ENCODE results near the gene DPM2.
A peak's percentile ranks its signal among the peaks of the same experiment; 100 is the strongest.

Gene DPM2

GRCh38 chr9:127934248-127934647 lies 3.4 kb downstream of the DPM2 start:
- no peak for DNase-seq

- DNase-seq = no peak
Measured at GRCh38 chr9:127931092-127931881, 6.4 kb downstream of the DPM2 start.

- DNase-seq = no peak
Measured at GRCh38 chr9:127930231-127931091, 7.2 kb downstream of the DPM2 start, which contains the start of gene PIP5KL1. Gene PIP5KL1 (minus strand): TSS chr9:127930777. CDS start chr9:127930752, 25 bp downstream.

GRCh38 chr9:127929625-127929979 lies 8.1 kb downstream of the DPM2 start:
- no peak for DNase-seq

- DNase-seq = no peak
Measured at GRCh38 chr9:127928676-127929624, 8.7 kb downstream of the DPM2 start.

- no peak for DNase-seq
Measured at GRCh38 chr9:127927988-127928675, 9.5 kb downstream of the DPM2 start.

- no peak for DNase-seq
Measured at GRCh38 chr9:127927201-127927987, 10.3 kb downstream of the DPM2 start.

- DNase-seq = no peak
Measured at GRCh38 chr9:127926906-127927200, 10.8 kb downstream of the DPM2 start.

GRCh38 chr9:127925959-127926905 lies 11.4 kb downstream of the DPM2 start:
- DNase-seq = no peak

- DNase-seq = no peak
Measured at GRCh38 chr9:127924736-127925444, 12.8 kb downstream of the DPM2 start.

- DNase-seq = no peak
Measured at GRCh38 chr9:127923771-127924170, 13.9 kb downstream of the DPM2 start.

GRCh38 chr9:127923046-127923445 lies 14.6 kb downstream of the DPM2 start:
- peak; percentile 80 for DNase-seq

GRCh38 chr9:127921557-127922120 lies 16.0 kb downstream of the DPM2 start:
- no peak for DNase-seq

GRCh38 chr9:127920794-127921193 lies 16.9 kb downstream of the DPM2 start:
- DNase-seq = no peak

- no peak for DNase-seq
Measured at GRCh38 chr9:127919253-127919815, 18.3 kb downstream of the DPM2 start.

GRCh38 chr9:127918183-127919107 lies 19.2 kb downstream of the DPM2 start:
- DNase-seq = no peak

- no peak for DNase-seq
Measured at GRCh38 chr9:127917603-127918002, 20.1 kb downstream of the DPM2 start.
